Gastroesophageal sphincter (tissue), 4 donors: ENCODE measurements around the gene RGS14. TPM values are rescaled to one million over a fixed set of nuclear protein-coding genes. Genes with fewer than 3 reads are reported as not detected.

Experiments used
- ATAC-seq: fragments of 150-250 bp; one replicate; pipeline ENCODE4 v1.9.1; 2016; ENCODE audit warnings: mild to moderate bottlenecking, moderate library complexity
- H3K27ac ChIP-seq, 4 donors: fragments of 200-600 bp; sonication (generic) in 3 of 4; 1 replicate in 3 of 4; 2 replicates in 1 of 4; pipeline ENCODE4 v1.5.1; 2016 to 2019
- H3K27me3 ChIP-seq: fragments of 200-600 bp; sonication (generic); one replicate; pipeline ENCODE4 v1.5.1; 2019
- H3K36me3 ChIP-seq, 2 donors: fragments of 200-600 bp; sonication (generic); one replicate each; pipeline ENCODE4 v1.5.1; 2019; ENCODE audit warnings: control low read depth in 1 of 2
- H3K4me1 ChIP-seq, 3 donors: fragments of 200-600 bp; sonication (generic); 1 replicate in 2 of 3; 2 replicates in 1 of 3; pipeline ENCODE4 v1.5.1; 2016 to 2019; ENCODE audit warnings: control low read depth in 2 of 3
- H3K4me3 ChIP-seq, 2 donors: fragments of 200-600 bp; sonication (generic); one replicate each; pipeline ENCODE4 v1.5.1; 2019; ENCODE audit warnings: mild to moderate bottlenecking in 1 of 2, moderate library complexity in 1 of 2
- H3K9me3 ChIP-seq, 3 donors: fragments of 200-600 bp; sonication (generic); one replicate each; pipeline ENCODE4 v1.5.1; 2017 to 2019; ENCODE audit warnings: control low read depth in 2 of 3
- CTCF ChIP-seq, 4 experiments: fragments of 200-600 bp in 2 of 4; fragments of 450-650 bp in 2 of 4; sonication (generic) in 1 of 4; IDR thresholded peaks; one replicate each; pipeline ENCODE4 v1.5.1; 2017 to 2019; ENCODE audit warnings: antibody characterized with exemption in 4 of 4, mild to moderate bottlenecking in 2 of 4, moderate library complexity in 2 of 4
- EP300 ChIP-seq: sonication (generic); formaldehyde crosslinking; IDR thresholded peaks from one replicate; pipeline ENCODE4 v1.6.1; 2017; ENCODE audit warnings: antibody characterized with exemption, mild to moderate bottlenecking
- POLR2A ChIP-seq, 2 donors: fragments of 450-650 bp; IDR thresholded peaks; one replicate each; pipeline ENCODE4 v1.6.1; 2017; ENCODE audit warnings: antibody characterized with exemption in 2 of 2, mild to moderate bottlenecking in 2 of 2, moderate library complexity in 1 of 2
- POLR2AphosphoS5 ChIP-seq: sonication (generic); formaldehyde crosslinking; IDR thresholded peaks from one replicate; pipeline ENCODE4 v1.6.1; 2017; ENCODE audit warnings: antibody characterized with exemption
- whole genome bisulfite sequencing, 2 donors: methylation state at CpG; one replicate each; pipeline ENCODE4 v1.1.5; 2018; ENCODE audit warnings: low coverage in 1 of 2; 5-methylcytosine and 5-hydroxymethylcytosine counted together
- total RNA-seq, 4 donors: library from RNA; depleted of rRNA; stranded (reverse); fragments of >200 nt; gene quantifications; one replicate each; pipeline ENCODE4 v1.1.0, GENCODE V29; 2016

Gene RGS14
- total RNA-seq, 4 donors from 2014 or later, result 7.6 to 20.1 (median 13.7) TPM

- H3K27me3 ChIP-seq, result no peaks in the 10 kb centered on the region
- H3K36me3 ChIP-seq, result peaks cover 0 to 93% of the 10 kb centered on the region in 2 donors
- WGBS, 2 donors, result 92 to 97% methylated on average over 4 to 5 of the region's 35 CpGs
- no peaks in the 10 kb centered on the region for H3K4me1 ChIP-seq
- no peak overlapping the region for H3K4me3 ChIP-seq
- H3K9me3 ChIP-seq, result no peaks in the 10 kb centered on the region
- TF ChIP-seq POLR2A (IDR thresholded peaks at IDR 0.05), result no peak
- no peak for TF ChIP-seq POLR2AphosphoS5
- no peak overlapping the region for H3K27ac ChIP-seq
- no peak for ATAC-seq
These were observed 25.5 kb upstream of the RGS14 start for GRCh38 chr5:177332031-177332895.

- Histone ChIP-seq H3K27me3 (no peaks in the 10 kb centered on the region), H3K36me3 (peaks cover 0 to 99% of the 10 kb centered on the region in 2 donors), H3K27ac (no peak overlapping the region), H3K4me1 (no peaks in the 10 kb centered on the region), H3K4me3 (no peak overlapping the region), H3K9me3 (no peaks in the 10 kb centered on the region)
- no peak for ATAC-seq
- TF ChIP-seq CTCF (IDR thresholded peaks at IDR 0.05) (no peak), POLR2AphosphoS5 (no peak), POLR2A (IDR thresholded peaks at IDR 0.05) (no peak), EP300 (no peak)
- whole genome bisulfite sequencing, 2 donors, result 90% methylated on average over 2 of the region's 13 CpGs; no CpG with 5 or more reads in 1 of the 2 donors
These were observed 24.8 kb upstream of the RGS14 start for GRCh38 chr5:177332896-177333260.

- Histone ChIP-seq H3K27ac (no peak overlapping the region), H3K4me3 (no peak overlapping the region), H3K36me3 (peaks cover 0 to 100% of the 10 kb centered on the region in 2 donors), H3K9me3 (no peaks in the 10 kb centered on the region), H3K4me1 (peaks cover 0 to under 1% (median 0%) of the 10 kb centered on the region in 3 donors), H3K27me3 (no peaks in the 10 kb centered on the region)
- 86 to 88% methylated on average over 8 to 10 of the region's 16 CpGs for whole genome bisulfite sequencing, 2 donors
- ATAC-seq, result no peak
- TF ChIP-seq CTCF (IDR thresholded peaks at IDR 0.05) (no peak), POLR2AphosphoS5 (no peak)
These were observed 24.1 kb upstream of the RGS14 start for GRCh38 chr5:177333420-177334154.

- H3K36me3 ChIP-seq, result peaks cover 0 to 100% of the 10 kb centered on the region in 2 donors
- H3K27me3 ChIP-seq, result no peaks in the 10 kb centered on the region
- H3K27ac ChIP-seq, result no peak overlapping the region
- ATAC-seq, result no peak
- no peak overlapping the region for H3K4me3 ChIP-seq
- TF ChIP-seq CTCF (IDR thresholded peaks at IDR 0.05) (no peak), EP300 (no peak), POLR2AphosphoS5 (no peak), POLR2A (IDR thresholded peaks at IDR 0.05) (no peak)
- no CpG with 5 or more reads among the region's 15 CpGs for WGBS, 2 donors
- H3K4me1 ChIP-seq, result peaks cover 0 to 6% (median 0%) of the 10 kb centered on the region in 3 donors
- no peaks in the 10 kb centered on the region for H3K9me3 ChIP-seq
These were observed 23.6 kb upstream of the RGS14 start for GRCh38 chr5:177334155-177334551.

GRCh38 chr5:177334781-177335700 lies 22.7 kb upstream of the RGS14 start:
- Histone ChIP-seq H3K36me3 (peaks cover 0 to 100% of the 10 kb centered on the region in 2 donors), H3K27me3 (no peaks in the 10 kb centered on the region), H3K9me3 (no peaks in the 10 kb centered on the region), H3K4me1 (peaks cover 0 to 8% (median 0%) of the 10 kb centered on the region in 3 donors), H3K27ac (no peak overlapping the region), H3K4me3 (no peak overlapping the region)
- 61 to 87% methylated on average over 5 to 7 of the region's 21 CpGs for WGBS, 2 donors
- TF ChIP-seq POLR2A (IDR thresholded peaks at IDR 0.05), result no peak
- TF ChIP-seq POLR2AphosphoS5, result no peak
- TF ChIP-seq EP300, result no peak
- no peak for TF ChIP-seq CTCF (IDR thresholded peaks at IDR 0.05)
- no peak for ATAC-seq
